DND-41 (cell line): ENCODE measurements around the gene ADPRHL1.

Experiments
- ATAC-seq: fragments of 200-7000 bp; cut with Tn5 transposase; 3 replicates; pipeline ENCODE4 v1.9.1; 2021; ENCODE audit warnings: low read depth; ENCODE audit not compliant: insufficient read depth
- DNase-seq: peaks from one replicate; pipeline ENCODE4 v3.0.0-alpha.2; 2020
- H2AFZ ChIP-seq: 2 replicates; pipeline ENCODE4 v1.6.0; 2012; ENCODE audit warnings: low read depth, low read length
- H3K27ac ChIP-seq: 2 replicates; pipeline ENCODE4 v1.5.1; 2012; ENCODE audit warnings: low read length, inconsistent platforms
- H3K27me3 ChIP-seq: fragments of 200-600 bp; sonication (generic); 2 replicates; pipeline ENCODE4 v1.6.0; 2012; ENCODE audit warnings: low read length, mild to moderate bottlenecking, inconsistent platforms; ENCODE audit not compliant: insufficient read depth, poor library complexity
- H3K36me3 ChIP-seq: 2 replicates; pipeline ENCODE4 v1.5.1; 2012; ENCODE audit warnings: low read length, inconsistent platforms; ENCODE audit not compliant: insufficient read depth
- H3K4me1 ChIP-seq: 2 replicates; pipeline ENCODE4 v1.5.1; 2012; ENCODE audit warnings: mild to moderate bottlenecking, low read length; ENCODE audit not compliant: insufficient read depth
- H3K4me2 ChIP-seq: 2 replicates; pipeline ENCODE4 v1.6.0; 2012; ENCODE audit warnings: mild to moderate bottlenecking, moderate library complexity, low read length, inconsistent platforms; ENCODE audit not compliant: insufficient read depth
- H3K4me3 ChIP-seq, 2 experiments: fragments of 200-600 bp in 1 of 2; shearing (Covaris generic) in 1 of 2; 2 replicates each; pipeline ENCODE4 v1.5.1; 2012 to 2016; ENCODE audit warnings: inconsistent platforms in 2 of 2, low read length in 2 of 2, mild to moderate bottlenecking in 2 of 2, low read depth in 1 of 2, moderate library complexity in 1 of 2
- H3K79me2 ChIP-seq: 2 replicates; pipeline ENCODE4 v1.6.0; 2012; ENCODE audit warnings: low read length, inconsistent platforms; ENCODE audit not compliant: insufficient read depth
- H3K9ac ChIP-seq: 2 replicates; pipeline ENCODE4 v1.6.0; 2012; ENCODE audit warnings: low read depth, mild to moderate bottlenecking, inconsistent platforms, low read length, moderate library complexity
- H3K9me3 ChIP-seq: 2 replicates; pipeline ENCODE4 v1.5.1; 2012; ENCODE audit warnings: low read length, moderate library complexity, mild to moderate bottlenecking, inconsistent platforms; ENCODE audit not compliant: insufficient read depth, severe bottlenecking
- H4K20me1 ChIP-seq: 2 replicates; pipeline ENCODE4 v1.6.0; 2012; ENCODE audit warnings: low read length; ENCODE audit not compliant: insufficient read depth
- CTCF ChIP-seq: IDR thresholded peaks from 2 replicates; pipeline ENCODE4 v1.5.1; 2012; ENCODE audit warnings: borderline replicate concordance, low read length, moderate library complexity, mild to moderate bottlenecking; ENCODE audit not compliant: poor library complexity, severe bottlenecking; ENCODE audit errors: extremely low read depth
- EZH2 ChIP-seq: IDR thresholded peaks from 3 replicates; pipeline ENCODE4 v1.6.1; 2012; ENCODE audit warnings: borderline replicate concordance, low read depth, mild to moderate bottlenecking, moderate library complexity, low read length, inconsistent platforms; ENCODE audit not compliant: severe bottlenecking

The ADPRHL1 gene

DNA sequence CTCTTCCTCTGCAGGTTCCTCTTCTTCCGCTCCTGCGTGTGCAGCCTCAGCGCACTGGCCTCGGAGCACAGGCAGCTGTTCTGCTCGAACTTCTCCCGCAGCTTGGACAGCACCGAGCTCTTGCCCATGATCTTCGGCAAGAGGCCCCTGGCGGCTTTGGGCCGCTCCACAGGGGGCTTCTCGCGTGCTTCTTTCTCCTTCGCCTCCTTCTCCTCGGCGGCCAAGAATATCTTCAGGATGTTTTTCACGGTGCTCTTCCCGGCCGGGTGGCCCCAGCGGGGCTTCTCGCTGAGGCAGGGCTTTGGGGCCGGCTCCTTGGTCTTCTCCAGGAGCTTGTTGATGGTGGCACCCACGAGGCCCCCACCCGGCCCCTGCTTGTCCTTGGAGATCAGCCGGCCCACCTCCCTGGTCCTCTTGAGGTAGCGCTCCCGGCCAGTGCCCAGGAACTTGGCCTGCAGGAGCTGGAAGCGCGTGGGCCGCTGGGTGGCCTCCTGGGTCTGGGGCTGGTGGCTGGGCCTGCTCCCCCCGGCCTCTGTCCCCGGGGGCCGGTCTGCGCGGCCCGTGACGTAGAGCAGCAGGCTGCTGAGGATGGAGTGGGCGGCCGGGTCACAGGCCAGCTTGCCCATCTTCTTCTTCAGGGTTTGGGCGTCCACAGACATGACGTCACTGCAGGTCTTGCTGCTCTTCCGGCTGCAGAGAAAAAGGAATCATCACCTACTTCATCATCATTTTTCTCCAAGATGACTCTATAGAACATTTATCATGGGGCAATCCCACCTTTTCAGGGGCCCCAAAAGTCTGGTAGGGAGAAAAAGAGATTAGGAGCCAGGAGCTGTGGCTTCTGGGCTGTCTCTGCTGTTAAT, 45.5 kb downstream of the ADPRHL1 start:
- Histone ChIP-seq H3K27me3 (peaks cover 4% of the 10 kb centered on the region), H3K9me3 (no peaks in the 10 kb centered on the region), H3K79me2 (no peaks in the 10 kb centered on the region), H2AFZ (no peak overlapping the region), H3K27ac (no peak overlapping the region), H4K20me1 (no peaks in the 10 kb centered on the region), H3K4me3 (no peak overlapping the region), H3K36me3 (no peaks in the 10 kb centered on the region), H3K9ac (no peak overlapping the region), H3K4me2 (no peak overlapping the region), H3K4me1 (no peaks in the 10 kb centered on the region)
- DNase-seq = no peak
- TF ChIP-seq EZH2 (no peak), CTCF (no peak)
- ATAC-seq = no peak

DNA sequence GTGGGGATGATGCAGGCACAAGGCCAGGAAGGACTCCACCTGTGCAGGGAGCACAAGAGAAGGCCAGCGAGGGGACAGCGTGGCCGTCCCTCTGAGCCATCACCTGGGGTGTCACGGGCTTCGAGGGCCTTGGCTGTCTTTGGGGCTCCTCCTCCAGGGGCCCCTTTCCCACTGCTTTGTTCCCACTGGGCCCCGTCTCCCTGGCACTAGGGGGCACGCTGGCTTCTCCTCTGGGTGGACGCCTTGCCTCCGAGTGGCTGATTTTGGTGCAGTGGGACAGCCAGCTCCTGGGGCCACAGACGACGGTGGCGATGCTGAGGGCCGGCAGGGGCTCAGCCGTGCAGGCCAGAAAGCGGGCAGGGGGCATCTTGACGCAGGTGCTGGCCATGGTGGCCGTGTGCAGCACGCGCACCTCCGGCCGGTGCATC, 46.2 kb downstream of the ADPRHL1 start:
- Histone ChIP-seq H3K79me2 (no peaks in the 10 kb centered on the region), H3K27ac (no peak overlapping the region), H4K20me1 (no peaks in the 10 kb centered on the region), H2AFZ (no peak overlapping the region), H3K9ac (no peak overlapping the region), H3K4me2 (no peak overlapping the region), H3K36me3 (no peaks in the 10 kb centered on the region), H3K9me3 (no peaks in the 10 kb centered on the region), H3K4me1 (no peaks in the 10 kb centered on the region), H3K27me3 (peaks cover 4% of the 10 kb centered on the region), H3K4me3 (no peak overlapping the region)
- DNase-seq = no peak
- TF ChIP-seq EZH2 (no peak), CTCF (no peak)
- ATAC-seq = no peak

GRCh38 chr13:113406321-113407102, 46.8 kb downstream of the ADPRHL1 start:
- H3K27me3 ChIP-seq = peaks cover 4% of the 10 kb centered on the region
- H3K79me2 ChIP-seq = no peaks in the 10 kb centered on the region
- no peak overlapping the region for H3K4me3 ChIP-seq
- no peak for TF ChIP-seq CTCF
- no peak for TF ChIP-seq EZH2
- no peaks in the 10 kb centered on the region for H3K9me3 ChIP-seq
- ATAC-seq (no peak), DNase-seq (no peak)
- no peak overlapping the region for H3K27ac ChIP-seq
- no peaks in the 10 kb centered on the region for H4K20me1 ChIP-seq
- H3K9ac ChIP-seq = no peak overlapping the region
- no peaks in the 10 kb centered on the region for H3K4me1 ChIP-seq
- H2AFZ ChIP-seq = no peak overlapping the region
- H3K4me2 ChIP-seq = no peak overlapping the region
- no peaks in the 10 kb centered on the region for H3K36me3 ChIP-seq
